Middle frontal gyrus (tissue), 1 donor: ENCODE measurements around the gene PCYT1B.
"Not testable (repeated sequence)": the region's sequence is repeated elsewhere in the genome, so short reads cannot be mapped to it uniquely, and the experiment has no call there.

Experiments used
- DNase-seq: peaks from one replicate; pipeline ENCODE4 v3.0.0-alpha.2; 2015; ENCODE audit warnings: low spot score; ENCODE audit errors: extremely low spot score

The PCYT1B gene

DNA sequence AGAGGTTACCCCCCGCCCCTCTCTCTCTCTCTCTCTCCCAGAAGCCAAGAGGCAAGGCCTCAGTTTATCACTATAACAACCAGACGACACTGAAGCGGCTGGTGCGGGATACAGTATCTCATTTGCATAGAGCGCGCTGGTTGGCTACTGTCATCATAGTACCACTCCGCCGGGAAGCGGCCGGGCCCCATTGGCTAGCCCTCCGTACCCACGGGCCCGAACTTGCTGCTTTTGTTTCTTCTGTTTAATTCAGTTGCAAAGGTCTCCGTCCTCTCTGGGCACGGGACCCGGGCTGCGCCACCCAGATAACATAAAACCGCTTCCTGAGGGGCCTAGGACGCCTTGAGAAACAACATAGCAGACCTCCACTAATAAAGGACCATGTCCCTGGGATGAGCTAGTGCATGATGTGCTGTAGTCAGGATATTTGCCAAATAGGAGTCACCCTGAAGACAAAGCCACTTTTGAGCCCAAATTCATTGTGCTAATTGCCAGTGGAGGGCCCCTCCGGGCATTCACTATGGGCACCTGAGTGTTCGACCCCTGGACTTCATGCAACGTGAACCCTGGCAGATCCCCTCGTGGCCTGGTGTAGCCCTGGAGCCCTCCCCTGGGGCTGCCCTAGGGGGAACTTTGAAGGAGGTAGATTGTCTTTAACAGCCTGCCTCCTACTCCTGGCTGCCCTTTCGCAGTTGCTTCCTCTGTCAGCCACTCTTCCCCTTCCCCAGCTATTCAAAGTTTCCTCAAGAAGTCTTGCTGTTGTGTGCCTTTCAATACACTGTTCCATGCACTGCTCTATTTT is at the start of gene PCYT1B:
PCYT1B (minus strand) TSS at position 91 of the 802 bp plus-strand sequence. CDS start 242 bp downstream, outside the sequence.
- DNase-seq: no peak

GRCh38 chrX:24696294-24696693 is 49.1 kb upstream of the PCYT1B start:
- no peak for DNase-seq

GRCh38 chrX:24694825-24695224 is 47.7 kb upstream of the PCYT1B start:
- no peak for DNase-seq

- DNase-seq: peak; percentile 82
Measured at GRCh38 chrX:24693453-24694202, 46.5 kb upstream of the PCYT1B start, which contains the start of gene POLA1. POLA1 (plus strand) TSS chrX:24693918; CDS start chrX:24693962, 44 bp downstream.

DNA sequence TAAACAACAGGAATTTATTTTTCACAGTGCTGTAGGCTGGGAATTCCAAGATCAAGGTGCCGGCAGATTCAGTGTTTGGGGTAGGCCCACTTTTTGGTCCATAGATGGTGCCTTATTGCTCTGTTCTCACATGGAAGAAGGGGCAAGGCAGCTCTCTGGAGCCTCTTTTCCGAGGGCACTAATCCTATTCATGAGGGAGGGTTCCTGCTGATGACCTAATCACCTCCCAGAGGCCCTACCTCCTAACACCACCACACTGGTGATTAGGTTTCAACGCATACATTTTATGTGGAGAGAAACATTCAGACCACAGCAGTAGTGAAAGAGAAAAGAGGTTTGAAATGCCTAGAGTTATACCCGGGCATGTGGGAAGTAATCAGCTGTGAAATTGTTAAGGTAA is 45.2 kb upstream of the PCYT1B start:
- no peak for DNase-seq

DNA sequence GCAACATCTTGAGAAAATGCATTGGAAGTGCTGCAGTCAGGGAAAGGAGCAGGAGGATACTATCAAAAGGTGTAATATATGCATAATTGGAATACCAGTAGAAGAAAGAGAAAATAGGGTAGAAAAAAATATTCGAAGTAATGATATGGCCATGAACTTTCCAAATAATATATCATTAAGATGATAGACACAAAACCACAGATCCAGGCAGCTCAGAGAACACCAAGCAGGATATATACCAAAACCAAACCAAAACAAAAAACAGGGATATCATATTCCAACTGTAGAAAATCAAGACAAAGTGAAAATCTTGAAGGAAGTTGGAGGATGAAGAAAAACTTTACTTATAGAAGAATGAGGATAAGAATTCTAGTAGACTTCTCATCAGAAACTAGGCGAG is 36.9 kb upstream of the PCYT1B start:
- DNase-seq: no peak

DNA sequence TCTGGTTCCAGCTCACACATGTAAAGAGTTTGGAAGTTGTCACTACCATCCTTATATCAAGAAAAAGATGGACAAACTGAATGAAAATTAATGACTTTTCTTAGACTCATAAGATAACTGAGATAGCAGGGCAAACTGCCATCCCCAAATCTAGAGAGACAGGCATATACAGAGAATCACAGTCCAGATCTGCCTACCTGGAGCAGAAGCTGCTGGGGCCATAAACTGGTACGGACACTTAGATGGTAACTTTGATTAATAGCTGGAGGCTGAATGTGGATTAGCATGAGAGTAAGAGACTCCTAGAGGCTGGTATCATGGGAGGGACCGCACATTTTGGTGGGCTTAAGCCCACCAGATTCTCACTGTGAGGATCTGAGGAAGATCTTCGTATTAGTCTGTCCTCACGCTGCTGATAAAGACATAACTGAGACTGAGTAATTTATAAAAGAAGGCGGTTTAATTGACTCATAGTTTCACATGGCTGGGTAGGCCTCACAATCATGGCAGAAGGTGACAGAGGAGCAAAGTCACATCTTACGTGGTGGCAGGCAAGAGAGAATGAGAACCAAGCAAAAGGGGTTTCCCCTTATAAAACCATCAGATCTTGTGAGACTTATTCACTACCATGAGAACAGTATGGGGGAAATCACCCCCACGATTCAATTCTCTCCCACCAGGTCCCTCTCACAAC is 35.7 kb upstream of the PCYT1B start:
- no peak for DNase-seq

GRCh38 chrX:24676403-24677024 is 29.4 kb upstream of the PCYT1B start:
- DNase-seq: no peak

DNA sequence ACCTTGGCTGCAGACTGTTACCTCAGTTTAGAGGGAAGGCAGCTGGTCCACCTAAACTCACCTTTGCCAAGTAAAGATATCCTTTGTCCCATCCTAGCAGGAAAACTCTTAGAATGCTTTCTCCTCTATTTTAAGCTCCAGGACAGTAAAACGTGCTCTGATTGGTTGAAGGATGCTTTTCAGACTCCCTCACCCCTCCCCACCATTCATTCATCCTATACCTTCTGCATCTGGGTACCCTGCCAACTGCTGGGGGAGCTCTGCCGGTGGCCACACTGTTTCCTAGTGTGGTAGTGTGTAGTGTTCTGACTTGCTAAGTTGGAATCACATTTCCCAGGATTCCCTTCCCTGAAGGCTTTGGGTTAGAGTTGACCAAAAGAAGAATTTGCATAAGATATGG is 26.3 kb upstream of the PCYT1B start:
- no peak for DNase-seq

DNA sequence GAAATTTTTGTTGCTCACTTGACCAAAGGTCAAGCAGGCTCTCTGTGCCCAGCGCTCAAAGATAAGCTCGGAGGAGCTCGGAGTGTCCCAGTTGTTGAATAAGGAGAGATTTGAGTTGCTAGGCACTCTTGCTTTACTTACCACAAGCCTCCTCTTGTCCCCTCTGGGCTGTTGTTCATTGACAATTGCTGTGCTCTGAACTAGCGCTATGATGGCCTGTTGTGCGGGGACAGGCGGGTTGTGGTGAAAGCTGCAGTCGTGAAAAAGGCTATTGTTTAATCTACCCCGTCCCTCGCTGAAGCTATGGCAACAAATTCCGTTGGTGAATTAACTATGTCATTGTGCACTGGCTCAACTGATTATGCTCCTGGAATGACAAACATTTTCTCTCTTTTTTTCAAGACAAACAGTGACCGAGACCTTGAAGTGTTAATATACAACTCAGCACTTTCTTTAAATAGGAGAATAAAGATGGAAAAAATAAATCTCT is 25.6 kb upstream of the PCYT1B start:
- peak; percentile 12 for DNase-seq

GRCh38 chrX:24668111-24668510 is 21.0 kb upstream of the PCYT1B start:
- DNase-seq: no peak

GRCh38 chrX:24662352-24662751 is 15.2 kb upstream of the PCYT1B start:
- DNase-seq: no peak

- no peak for DNase-seq
Measured at GRCh38 chrX:24661292-24661691, 14.1 kb upstream of the PCYT1B start.

DNA sequence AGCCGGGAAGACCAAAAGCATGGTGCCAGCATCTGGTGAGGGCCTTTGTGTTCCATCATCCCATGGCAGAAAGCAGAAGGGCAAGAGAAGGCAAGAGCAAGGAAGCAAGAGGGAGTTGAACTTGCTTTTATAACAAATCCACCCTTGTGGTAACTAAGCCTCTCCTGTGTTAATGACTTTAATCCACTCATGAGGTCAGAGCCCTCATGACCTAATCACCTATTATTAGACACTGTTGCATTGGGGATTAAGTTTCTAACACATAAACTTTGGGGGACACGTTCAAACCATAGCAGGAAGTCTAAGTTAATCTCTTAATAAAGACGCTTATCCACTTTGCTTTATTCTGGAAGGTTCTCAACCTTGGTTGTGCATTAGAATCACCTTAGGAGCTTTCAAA is 12.5 kb upstream of the PCYT1B start:
- DNase-seq: no peak

DNA sequence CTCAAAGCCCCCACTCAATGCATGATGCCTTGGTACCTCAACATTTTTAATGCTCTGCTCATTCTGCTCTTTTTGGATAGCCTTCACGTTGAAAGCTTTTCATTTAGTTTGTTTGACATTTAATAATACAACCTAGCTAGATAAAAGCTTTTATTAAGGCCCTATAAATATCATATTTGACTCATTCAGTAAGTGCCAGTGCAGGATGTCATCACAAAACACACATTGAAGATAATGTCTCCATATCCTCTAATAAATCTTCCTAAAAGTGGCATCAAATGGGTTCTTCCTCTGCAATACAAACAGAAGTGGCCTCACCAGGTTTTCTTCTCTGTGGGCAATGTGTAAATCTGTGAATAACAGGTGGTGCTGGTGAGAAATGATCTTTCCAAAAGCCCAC is 12.0 kb upstream of the PCYT1B start:
- DNase-seq: no peak

- no peak for DNase-seq
Measured at GRCh38 chrX:24658421-24658820, 11.3 kb upstream of the PCYT1B start.

DNA sequence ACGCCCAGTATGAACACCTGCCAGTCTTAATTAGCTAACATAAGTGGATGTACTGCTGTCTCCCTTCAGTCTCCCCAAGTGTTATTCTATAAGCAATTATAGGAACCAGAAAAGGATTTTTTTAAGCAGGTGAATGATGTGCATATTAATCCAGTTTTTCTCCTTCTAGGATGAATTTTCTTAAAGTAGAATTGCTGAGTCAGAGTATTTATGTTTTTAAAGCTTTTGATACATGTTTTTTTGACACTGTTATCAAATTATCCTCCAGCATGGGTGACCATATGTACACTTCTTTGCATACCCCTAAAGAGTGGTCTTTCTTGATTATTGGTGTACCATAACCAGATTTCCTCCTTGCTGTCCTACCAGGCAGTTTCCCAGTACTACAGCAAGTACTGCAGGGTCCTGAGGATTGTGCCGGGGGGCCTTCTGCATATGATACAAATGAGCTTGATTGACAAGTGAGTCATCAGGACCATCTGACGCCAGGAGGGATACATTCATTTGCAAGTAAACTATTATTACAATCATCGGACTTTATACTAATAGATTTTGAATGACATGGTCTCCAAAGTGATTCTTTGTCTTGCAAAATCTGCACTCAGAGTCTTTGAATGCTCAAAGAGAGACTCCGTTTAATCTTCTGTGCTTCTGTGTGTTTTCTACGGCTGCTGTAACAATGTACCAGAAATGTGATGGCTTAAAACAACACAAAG is 10.7 kb upstream of the PCYT1B start:
- no peak for DNase-seq

GRCh38 chrX:24655679-24656078 is 8.5 kb upstream of the PCYT1B start:
- DNase-seq: not testable (repeated sequence)

- DNase-seq: no peak
Measured at GRCh38 chrX:24651783-24652182, 4.6 kb upstream of the PCYT1B start.

DNA sequence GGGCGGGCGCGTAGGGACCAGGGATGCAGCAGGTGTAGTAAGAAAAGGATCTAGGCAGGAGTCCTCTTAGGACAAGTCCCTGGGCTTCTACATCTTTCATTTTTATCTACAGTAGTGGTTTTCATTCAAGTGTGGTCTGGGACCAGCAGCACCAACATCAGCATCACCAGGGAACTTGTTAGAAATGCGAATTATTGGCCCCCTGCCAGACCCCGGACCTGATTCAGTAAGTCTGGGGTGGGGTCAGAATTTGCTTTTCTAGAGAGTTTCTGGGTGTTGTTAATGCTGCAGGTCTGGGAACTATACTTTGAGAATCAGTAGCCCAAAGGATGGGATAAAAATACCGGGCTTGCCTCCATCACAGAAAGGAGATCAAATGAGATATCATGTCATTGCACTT is 1.3 kb upstream of the PCYT1B start:
- no peak for DNase-seq

GRCh38 chrX:24646745-24647182 is 383 bp downstream of the PCYT1B start:
- peak; percentile 25 for DNase-seq
